Measurements from ENCODE around the gene RASAL1. TPM values are rescaled to one million over a fixed set of nuclear protein-coding genes. Genes with fewer than 3 reads are reported as not detected.

Gene RASAL1
- polyA plus RNA-seq, 1 of the 3 experiments (the other 2 are of a cell fraction): not detected

- TF ChIP-seq RCOR1 (IDR thresholded peaks at IDR 0.05; ENCODE audit: low read length): no peak
- TF ChIP-seq, protein P1, sequence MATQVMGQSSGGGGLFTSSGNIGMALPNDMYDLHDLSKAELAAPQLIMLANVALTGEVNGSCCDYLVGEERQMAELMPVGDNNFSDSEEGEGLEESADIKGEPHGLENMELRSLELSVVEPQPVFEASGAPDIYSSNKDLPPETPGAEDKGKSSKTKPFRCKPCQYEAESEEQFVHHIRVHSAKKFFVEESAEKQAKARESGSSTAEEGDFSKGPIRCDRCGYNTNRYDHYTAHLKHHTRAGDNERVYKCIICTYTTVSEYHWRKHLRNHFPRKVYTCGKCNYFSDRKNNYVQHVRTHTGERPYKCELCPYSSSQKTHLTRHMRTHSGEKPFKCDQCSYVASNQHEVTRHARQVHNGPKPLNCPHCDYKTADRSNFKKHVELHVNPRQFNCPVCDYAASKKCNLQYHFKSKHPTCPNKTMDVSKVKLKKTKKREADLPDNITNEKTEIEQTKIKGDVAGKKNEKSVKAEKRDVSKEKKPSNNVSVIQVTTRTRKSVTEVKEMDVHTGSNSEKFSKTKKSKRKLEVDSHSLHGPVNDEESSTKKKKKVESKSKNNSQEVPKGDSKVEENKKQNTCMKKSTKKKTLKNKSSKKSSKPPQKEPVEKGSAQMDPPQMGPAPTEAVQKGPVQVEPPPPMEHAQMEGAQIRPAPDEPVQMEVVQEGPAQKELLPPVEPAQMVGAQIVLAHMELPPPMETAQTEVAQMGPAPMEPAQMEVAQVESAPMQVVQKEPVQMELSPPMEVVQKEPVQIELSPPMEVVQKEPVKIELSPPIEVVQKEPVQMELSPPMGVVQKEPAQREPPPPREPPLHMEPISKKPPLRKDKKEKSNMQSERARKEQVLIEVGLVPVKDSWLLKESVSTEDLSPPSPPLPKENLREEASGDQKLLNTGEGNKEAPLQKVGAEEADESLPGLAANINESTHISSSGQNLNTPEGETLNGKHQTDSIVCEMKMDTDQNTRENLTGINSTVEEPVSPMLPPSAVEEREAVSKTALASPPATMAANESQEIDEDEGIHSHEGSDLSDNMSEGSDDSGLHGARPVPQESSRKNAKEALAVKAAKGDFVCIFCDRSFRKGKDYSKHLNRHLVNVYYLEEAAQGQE (IDR thresholded peaks at IDR 0.05; ENCODE audit: low read depth, low read length): no peak
Observed at GRCh38 chr12:113184900-113185179, 49.3 kb upstream of the RASAL1 start (continued).

DNA sequence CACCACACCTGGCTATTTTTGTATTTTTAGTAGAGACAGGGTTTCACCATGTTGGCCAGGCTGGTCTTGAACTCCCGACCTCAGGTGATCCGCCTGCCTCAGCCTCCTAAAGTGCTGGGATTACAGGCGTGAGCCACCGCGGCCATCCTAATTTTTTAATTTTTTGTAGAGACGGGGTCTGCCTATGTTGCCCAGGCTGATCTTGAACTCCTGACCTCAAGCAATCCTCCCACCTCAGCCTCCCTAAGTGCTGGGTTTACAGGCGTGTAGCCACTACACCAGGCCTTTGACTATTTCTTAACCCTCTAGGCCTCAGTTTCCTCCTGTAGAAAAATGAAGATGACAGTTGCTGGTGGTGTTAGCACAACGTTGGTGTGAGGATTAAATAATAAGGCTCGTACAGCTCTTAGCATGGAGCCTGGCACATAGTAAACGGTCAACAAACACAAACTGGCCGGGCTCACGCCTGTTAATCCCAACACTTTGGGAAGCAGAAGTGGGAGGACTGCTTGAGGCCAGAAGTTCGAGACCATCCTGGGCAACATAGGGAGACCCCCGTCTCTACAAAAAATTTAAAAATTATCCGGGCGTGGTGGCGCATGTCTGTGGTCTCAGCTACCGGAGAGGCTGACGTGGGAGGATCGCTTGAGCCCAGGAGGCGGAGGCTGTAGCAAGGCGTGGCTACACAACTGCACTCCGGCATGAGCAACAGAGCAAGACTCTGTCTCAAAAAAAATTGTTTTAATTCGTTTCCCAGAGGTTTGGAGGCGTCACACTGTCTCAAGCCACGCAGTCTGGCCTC, 48.7 kb upstream of the RASAL1 start:
- Histone ChIP-seq H3K9ac (peak overlapping the region; percentile 99), H3K36me3 (replicated peaks in 1 of 2; ENCODE audit: control insufficient read depth in 1 of 2, insufficient read depth in 2 of 2, low read length in 1 of 2) (peaks cover 15 to 16% of the 10 kb centered on the region in 2 experiments), H3F3A (replicated peaks; ENCODE audit: insufficient read depth) (peaks cover 9% of the 10 kb centered on the region), H3K9me3 (no peaks in the 10 kb centered on the region), H3K79me2 (ENCODE audit: insufficient read depth) (peaks cover 81% of the 10 kb centered on the region), H4K20me1 (ENCODE audit: insufficient read depth) (peaks cover 6% of the 10 kb centered on the region), H3K9me2 (no peaks in the 10 kb centered on the region), H3K4me2 (peak overlapping the region; percentile 95), H3K4me1 (ENCODE audit: control insufficient read depth in 1 of 2, insufficient read depth in 2 of 2, low read depth in 1 of 2, low read length in 1 of 2) (peaks cover 5 to 10% of the 10 kb centered on the region in 2 experiments; a peak in 2 of 4 replicates), H3K27ac (ENCODE audit: low read depth in 2 of 2, low read length in 1 of 2) (peak overlapping the region; percentile 81 to 93; a peak in 3 of 4 replicates), H2AFZ (ENCODE audit: low read depth) (peak overlapping the region; percentile 90), H3K27me3 (ENCODE audit: insufficient read depth) (no peaks in the 10 kb centered on the region), H3K4me3 (ENCODE audit: low read depth in 2 of 2, low read length in 1 of 2) (peak overlapping the region; percentile 76 to 92)
- CTCF ChIA-PET: interaction anchor here (0.8 to 3.5 kb wide), 3 partner anchors 10 to 342 kb away, joined by 3 to 12 read pairs (median 4); no protein-coding TSS in a partner anchor
- no peak for TF ChIP-seq YY1 (IDR thresholded peaks at IDR 0.05; ENCODE audit: low read depth)
- no peak for TF ChIP-seq RCOR1 (IDR thresholded peaks at IDR 0.05; ENCODE audit: low read length)
- no peak for TF ChIP-seq SMC3 (IDR thresholded peaks at IDR 0.05; ENCODE audit: low read depth, low read length)
- TF ChIP-seq MEF2A (IDR thresholded peaks at IDR 0.05; ENCODE audit: borderline replicate concordance, low read depth): no peak
- no peak for TF ChIP-seq TEAD4 (IDR thresholded peaks at IDR 0.05; ENCODE audit: borderline replicate concordance, insufficient read depth)
- no peak for TF ChIP-seq IRF3 (IDR thresholded peaks at IDR 0.05; ENCODE audit: low read depth, low read length)
- DNase-seq: no peak
- POLR2A ChIA-PET: no interaction called here
- WGBS (ENCODE audit: low lambda C conversion rate): 54% methylated on average over 16 of the region's 26 CpGs

DNA sequence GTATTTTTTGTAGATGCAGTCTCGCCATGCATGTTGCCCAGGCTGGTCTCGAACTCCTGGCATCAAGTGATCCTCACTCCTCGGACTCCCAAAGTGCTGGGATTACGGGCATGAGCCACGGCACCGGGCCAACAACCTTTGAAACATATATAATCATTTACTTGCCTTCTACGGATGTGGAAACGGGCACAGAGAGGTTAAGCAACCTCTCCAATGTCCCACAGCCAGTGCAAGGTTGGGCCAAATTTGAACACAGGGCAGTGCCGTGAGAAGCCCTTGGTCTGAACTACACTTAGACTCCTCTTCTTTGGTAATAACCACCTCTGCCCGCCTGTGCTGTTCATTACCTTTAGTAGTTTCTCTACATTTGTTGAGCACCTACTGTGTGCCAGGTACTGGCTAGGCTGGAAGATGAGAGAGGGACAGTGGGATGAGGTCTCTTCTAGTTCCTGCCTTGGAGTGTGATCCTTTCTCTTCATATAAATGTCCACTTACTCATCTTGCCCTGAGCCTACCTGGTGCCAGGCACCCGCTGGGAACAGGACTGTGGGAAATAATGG, 47.5 kb upstream of the RASAL1 start:
- no peak for TF ChIP-seq SIN3A (IDR thresholded peaks at IDR 0.05; ENCODE audit: borderline replicate concordance, low read depth, low read length)
- TF ChIP-seq YY1 (IDR thresholded peaks at IDR 0.05; ENCODE audit: low read depth): no peak
- TF ChIP-seq, protein P1 (IDR thresholded peaks at IDR 0.05; ENCODE audit: low read depth, low read length): no peak
- TF ChIP-seq JUND (IDR thresholded peaks at IDR 0.05): no peak
- TF ChIP-seq ELF1 (IDR thresholded peaks at IDR 0.05): no peak
- no peak for TF ChIP-seq TCF12 (IDR thresholded peaks at IDR 0.05)
- TF ChIP-seq MXI1 (IDR thresholded peaks at IDR 0.05; ENCODE audit: low read depth, low read length): no peak
- no peak for TF ChIP-seq TEAD4 (IDR thresholded peaks at IDR 0.05; ENCODE audit: borderline replicate concordance, insufficient read depth)
- TF ChIP-seq CHD2 (IDR thresholded peaks at IDR 0.05; ENCODE audit: low read length, partially characterized antibody): no peak
- peaks cover 9% of the 10 kb centered on the region for H3F3A ChIP-seq (replicated peaks; ENCODE audit: insufficient read depth)
- no peak overlapping the region for H3K4me3 ChIP-seq (ENCODE audit: low read depth in 2 of 2, low read length in 1 of 2)
- peaks cover 20% of the 10 kb centered on the region in 2 experiments for H3K36me3 ChIP-seq (replicated peaks in 1 of 2; ENCODE audit: control insufficient read depth in 1 of 2, insufficient read depth in 2 of 2, low read length in 1 of 2)
- H3K27ac ChIP-seq (ENCODE audit: low read depth in 2 of 2, low read length in 1 of 2): no peak overlapping the region
- 93% methylated on average over 11 of the region's 11 CpGs for WGBS (ENCODE audit: low lambda C conversion rate)
- no peaks in the 10 kb centered on the region for H3K9me3 ChIP-seq
- H2AFZ ChIP-seq (ENCODE audit: low read depth): no peak overlapping the region
- peaks cover 5 to 10% of the 10 kb centered on the region in 2 experiments; a peak in 2 of 4 replicates for H3K4me1 ChIP-seq (ENCODE audit: control insufficient read depth in 1 of 2, insufficient read depth in 2 of 2, low read depth in 1 of 2, low read length in 1 of 2)
- no peak overlapping the region for H3K9ac ChIP-seq
- POLR2A ChIA-PET: no interaction called here
- CTCF ChIA-PET: interaction anchor here (3.5 kb wide), 1 partner anchor 9 kb away, joined by 12 read pairs; no protein-coding TSS in a partner anchor
- H3K79me2 ChIP-seq (ENCODE audit: insufficient read depth): peaks cover 76% of the 10 kb centered on the region
- no peak for DNase-seq
- peaks cover 6% of the 10 kb centered on the region for H4K20me1 ChIP-seq (ENCODE audit: insufficient read depth)
- H3K9me2 ChIP-seq: no peaks in the 10 kb centered on the region
- H3K27me3 ChIP-seq (ENCODE audit: insufficient read depth): no peaks in the 10 kb centered on the region
- H3K4me2 ChIP-seq: no peak overlapping the region; the same call in 1 of the 2 replicates
